ENCODE data around the gene SRPX2. TPM values are rescaled to one million over a fixed set of nuclear protein-coding genes. Genes with fewer than 3 reads are reported as not detected.
A peak's percentile ranks its signal among the peaks of the same experiment; 100 is the strongest.

Gene SRPX2
- total RNA-seq, 3 donors from 2014 or later: 15.2 to 61.0 (median 32.6) TPM

DNA sequence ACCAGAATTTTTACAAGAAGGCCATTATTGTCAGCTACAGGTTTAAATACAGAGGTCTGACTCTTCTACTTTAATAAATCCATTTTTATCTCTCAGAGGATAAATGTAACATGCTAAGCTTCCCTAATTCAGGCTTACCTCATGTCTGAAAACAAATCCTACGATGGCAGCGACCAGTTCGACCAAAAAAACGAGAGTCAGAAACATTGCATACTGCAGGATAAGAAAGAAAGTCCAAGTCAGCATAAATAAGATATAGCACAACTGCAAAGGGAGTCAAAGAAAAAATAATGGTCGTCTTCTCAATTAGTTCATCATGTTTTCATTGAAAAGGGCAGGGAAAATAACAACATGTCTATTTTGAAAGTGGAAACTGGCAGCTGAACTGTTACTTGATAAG is 9.0 kb upstream of the SRPX2 start:
- intact Hi-C loops (cut with DNase I; ENCODE audit: low total_unique reads): no loop called here
- TF ChIP-seq POLR2A (IDR thresholded peaks at IDR 0.05) (no peak), POLR2AphosphoS5 (IDR thresholded peaks at IDR 0.05) (no peak)
- TF ChIP-seq, protein P1, sequence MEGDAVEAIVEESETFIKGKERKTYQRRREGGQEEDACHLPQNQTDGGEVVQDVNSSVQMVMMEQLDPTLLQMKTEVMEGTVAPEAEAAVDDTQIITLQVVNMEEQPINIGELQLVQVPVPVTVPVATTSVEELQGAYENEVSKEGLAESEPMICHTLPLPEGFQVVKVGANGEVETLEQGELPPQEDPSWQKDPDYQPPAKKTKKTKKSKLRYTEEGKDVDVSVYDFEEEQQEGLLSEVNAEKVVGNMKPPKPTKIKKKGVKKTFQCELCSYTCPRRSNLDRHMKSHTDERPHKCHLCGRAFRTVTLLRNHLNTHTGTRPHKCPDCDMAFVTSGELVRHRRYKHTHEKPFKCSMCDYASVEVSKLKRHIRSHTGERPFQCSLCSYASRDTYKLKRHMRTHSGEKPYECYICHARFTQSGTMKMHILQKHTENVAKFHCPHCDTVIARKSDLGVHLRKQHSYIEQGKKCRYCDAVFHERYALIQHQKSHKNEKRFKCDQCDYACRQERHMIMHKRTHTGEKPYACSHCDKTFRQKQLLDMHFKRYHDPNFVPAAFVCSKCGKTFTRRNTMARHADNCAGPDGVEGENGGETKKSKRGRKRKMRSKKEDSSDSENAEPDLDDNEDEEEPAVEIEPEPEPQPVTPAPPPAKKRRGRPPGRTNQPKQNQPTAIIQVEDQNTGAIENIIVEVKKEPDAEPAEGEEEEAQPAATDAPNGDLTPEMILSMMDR (IDR thresholded peaks at IDR 0.05): no peak
- Histone ChIP-seq H3K36me3 (no peaks in the 10 kb centered on the region), H3K9me3 (no peaks in the 10 kb centered on the region), H3K4me1 (no peaks in the 10 kb centered on the region), H3K27ac (no peak overlapping the region), H3K27me3 (peaks cover 0 to 39% of the 10 kb centered on the region in 2 donors), H3K4me3 (peak overlapping the region in 1 of 3 donors; percentile 73)
- no peak for DNase-seq (ENCODE audit: low spot score in 2 of 2)

DNA sequence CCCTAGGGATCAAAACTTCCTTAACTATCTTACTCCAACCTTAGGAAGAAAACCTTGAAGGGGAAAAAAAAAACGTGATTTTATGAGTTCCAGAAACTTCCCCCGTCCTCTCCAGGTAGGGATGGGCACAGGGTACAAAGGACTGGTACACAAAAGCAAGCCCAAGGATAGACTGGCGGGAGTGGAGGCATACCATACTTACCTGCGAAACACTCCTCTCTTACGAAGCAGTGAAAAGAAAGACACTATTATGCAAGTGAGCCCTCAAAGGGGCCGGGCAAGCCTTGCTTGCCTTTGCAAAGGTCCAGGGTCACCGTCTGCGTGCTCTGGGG is 8.0 kb upstream of the SRPX2 start:
- intact Hi-C loops (cut with DNase I; ENCODE audit: low total_unique reads): no loop called here
- DNase-seq (ENCODE audit: low spot score in 2 of 2): no peak
- Histone ChIP-seq H3K36me3 (no peaks in the 10 kb centered on the region), H3K9me3 (no peaks in the 10 kb centered on the region), H3K4me3 (peak overlapping the region; percentile 50 to 73 (median 60)), H3K27me3 (peaks cover 0 to 42% of the 10 kb centered on the region in 2 donors), H3K4me1 (no peaks in the 10 kb centered on the region), H3K27ac (peak overlapping the region; percentile 75 to 84)
- TF ChIP-seq POLR2A (IDR thresholded peaks at IDR 0.05): no peak
- TF ChIP-seq, protein P1 (IDR thresholded peaks at IDR 0.05): no peak
- no peak for TF ChIP-seq POLR2AphosphoS5 (IDR thresholded peaks at IDR 0.05)

DNA sequence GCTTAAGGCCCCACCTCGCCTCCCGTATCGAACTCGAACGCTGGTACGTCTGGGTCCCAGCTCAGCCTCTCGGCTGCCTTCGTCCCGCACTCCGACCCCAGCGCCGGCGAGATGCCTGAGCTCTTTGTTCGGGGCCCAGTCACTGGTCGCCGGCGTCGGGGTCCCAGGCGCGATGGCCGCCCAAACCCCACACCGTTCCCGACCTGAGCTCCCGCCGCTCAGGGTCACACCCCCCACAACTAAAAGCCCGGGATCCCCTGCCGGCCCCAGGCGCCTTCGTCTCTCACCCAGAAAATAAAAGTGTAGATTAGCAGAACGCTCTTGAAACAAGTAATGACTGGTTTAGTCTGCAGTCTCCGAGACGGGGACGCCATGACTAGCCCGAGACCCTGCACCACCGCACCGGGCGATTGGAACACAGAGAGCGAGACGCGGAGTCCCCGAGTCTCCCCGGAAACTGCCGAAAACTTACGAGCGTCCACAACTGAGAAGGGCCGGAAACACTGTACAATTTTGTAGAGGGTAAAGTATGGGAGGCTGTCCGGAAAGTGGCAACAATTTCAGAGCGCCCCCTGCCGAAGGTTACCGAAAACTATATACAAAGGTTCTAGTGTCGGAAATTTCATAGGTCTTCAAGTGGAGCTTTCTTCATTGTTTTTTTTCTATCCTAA is 7.5 kb upstream of the SRPX2 start, which contains the start of gene TSPAN6:
Gene TSPAN6, minus strand, starts transcription at position 486 of the 671 bp plus-strand sequence. Its CDS starts 112 bp downstream, at position 374.
- no peaks in the 10 kb centered on the region for H3K4me1 ChIP-seq
- no peaks in the 10 kb centered on the region for H3K36me3 ChIP-seq
- H3K4me3 ChIP-seq: peak within 1 kb of the TSS; percentile 50 to 73 (median 60)
- H3K27me3 ChIP-seq: peaks cover 0 to 46% of the 10 kb centered on the region in 2 donors
- no peaks in the 10 kb centered on the region for H3K9me3 ChIP-seq
- peak within 1 kb of the TSS; percentile 75 to 84 for H3K27ac ChIP-seq
- intact Hi-C loops (cut with DNase I; ENCODE audit: low total_unique reads): no loop called here
- TF ChIP-seq, protein P1 (IDR thresholded peaks at IDR 0.05): peak in 2 of 3 donors; percentile 21 to 32
- no peak for TF ChIP-seq POLR2A (IDR thresholded peaks at IDR 0.05)
- no peak for TF ChIP-seq POLR2AphosphoS5 (IDR thresholded peaks at IDR 0.05)
- peak; percentile 49 to 62 for DNase-seq (ENCODE audit: low spot score in 2 of 2)

DNA sequence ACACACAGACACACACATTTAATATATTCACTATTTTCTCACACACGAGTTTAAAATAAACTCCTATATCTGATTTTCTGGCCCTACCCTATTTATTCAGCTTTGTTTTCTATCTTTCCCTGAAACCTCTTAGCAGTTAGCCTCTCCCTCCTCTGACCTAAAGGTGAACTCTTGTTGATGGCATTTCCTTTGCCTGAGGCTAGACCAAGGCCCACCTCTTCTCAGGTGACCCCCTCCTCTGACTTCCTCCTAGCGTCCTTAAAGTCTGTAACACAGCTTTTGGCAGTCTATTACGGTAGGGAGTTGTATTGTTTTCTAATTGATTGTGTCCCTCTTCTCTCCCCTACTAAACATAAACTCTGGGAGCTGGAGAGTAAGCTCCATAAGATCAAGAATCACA is 1.7 kb upstream of the SRPX2 start:
- no peak for DNase-seq (ENCODE audit: low spot score in 2 of 2)
- Histone ChIP-seq H3K4me1 (no peaks in the 10 kb centered on the region), H3K36me3 (no peaks in the 10 kb centered on the region), H3K4me3 (no peak overlapping the region), H3K27ac (peak overlapping the region in 1 of 2 donors; percentile 6), H3K9me3 (no peaks in the 10 kb centered on the region), H3K27me3 (peaks cover 0 to 55% of the 10 kb centered on the region in 2 donors)
- intact Hi-C loops (cut with DNase I; ENCODE audit: low total_unique reads): no loop called here
- TF ChIP-seq POLR2A (IDR thresholded peaks at IDR 0.05) (no peak), POLR2AphosphoS5 (IDR thresholded peaks at IDR 0.05) (no peak)
- TF ChIP-seq, protein P1 (IDR thresholded peaks at IDR 0.05): no peak

DNA sequence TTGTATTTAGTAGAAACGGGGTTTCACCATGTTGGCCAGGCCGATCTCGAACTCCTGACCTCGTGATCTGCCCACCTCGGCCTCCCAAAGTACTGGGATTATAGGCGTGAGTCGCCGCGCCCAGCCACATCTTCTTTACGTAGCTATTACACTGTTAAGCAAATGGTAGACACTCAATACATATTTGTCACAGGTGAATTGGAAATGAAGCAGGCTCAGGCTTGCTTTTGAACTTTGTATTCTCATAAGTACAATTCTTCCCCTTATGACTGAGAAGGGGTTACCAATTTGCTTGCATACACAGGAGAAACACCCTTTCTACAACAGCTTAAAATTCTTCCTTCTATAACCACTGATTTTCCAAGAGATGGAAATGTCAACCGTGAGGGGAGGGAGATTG is 787 bp upstream of the SRPX2 start:
- intact Hi-C loops (cut with DNase I; ENCODE audit: low total_unique reads): no loop called here
- DNase-seq (ENCODE audit: low spot score in 2 of 2): no peak
- TF ChIP-seq, protein P1 (IDR thresholded peaks at IDR 0.05): no peak
- no peak for TF ChIP-seq POLR2A (IDR thresholded peaks at IDR 0.05)
- no peak for TF ChIP-seq POLR2AphosphoS5 (IDR thresholded peaks at IDR 0.05)
- Histone ChIP-seq H3K9me3 (no peaks in the 10 kb centered on the region), H3K36me3 (no peaks in the 10 kb centered on the region), H3K27me3 (peaks cover 0 to 60% of the 10 kb centered on the region in 2 donors), H3K27ac (peak overlapping the region; percentile 42 to 69), H3K4me3 (no peak overlapping the region), H3K4me1 (no peaks in the 10 kb centered on the region)
